Astrocyte (in vitro differentiated cells and primary cell): ENCODE results near the gene MORN3.

Experiments used
- EZH2 ChIP-seq: IDR thresholded peaks from 2 replicates; pipeline ENCODE4 v1.6.1; 2012; ENCODE audit warnings: mild to moderate bottlenecking, low read length, inconsistent platforms; ENCODE audit not compliant: insufficient read depth
- TF ChIP-seq, protein P1 (sequence below): IDR thresholded peaks from 2 replicates; pipeline ENCODE4 v1.5.1; 2011; ENCODE audit warnings: low read depth, mild to moderate bottlenecking, inconsistent platforms, low read length, moderate library complexity; ENCODE audit not compliant: insufficient read depth

DNA sequence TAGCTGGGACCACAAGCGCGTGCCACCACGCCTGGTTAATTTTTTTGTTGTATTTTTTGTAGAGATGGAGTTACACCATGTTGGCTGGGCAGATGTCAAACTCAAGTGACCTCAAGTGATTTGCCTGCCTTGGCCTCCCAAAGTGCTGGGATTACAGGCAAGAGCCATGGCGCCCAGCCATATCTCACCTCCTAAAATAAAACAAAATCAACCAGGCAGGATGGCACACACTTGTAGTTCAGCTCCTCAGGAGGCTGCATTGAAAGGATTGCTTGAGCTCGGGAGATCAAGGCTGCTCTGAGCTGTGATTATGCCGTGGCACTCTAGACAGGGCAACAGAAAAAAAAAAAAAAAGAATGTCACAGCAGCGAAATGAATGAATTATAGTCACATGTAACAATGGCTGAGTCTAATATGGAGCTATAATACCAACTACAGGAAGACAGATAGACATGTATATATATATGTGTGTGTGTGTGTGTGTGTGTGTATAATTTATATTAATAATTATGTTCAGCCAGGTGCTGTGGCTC, 23.8 kb upstream of the MORN3 start:
- no peak for TF ChIP-seq EZH2
- TF ChIP-seq, protein P1, sequence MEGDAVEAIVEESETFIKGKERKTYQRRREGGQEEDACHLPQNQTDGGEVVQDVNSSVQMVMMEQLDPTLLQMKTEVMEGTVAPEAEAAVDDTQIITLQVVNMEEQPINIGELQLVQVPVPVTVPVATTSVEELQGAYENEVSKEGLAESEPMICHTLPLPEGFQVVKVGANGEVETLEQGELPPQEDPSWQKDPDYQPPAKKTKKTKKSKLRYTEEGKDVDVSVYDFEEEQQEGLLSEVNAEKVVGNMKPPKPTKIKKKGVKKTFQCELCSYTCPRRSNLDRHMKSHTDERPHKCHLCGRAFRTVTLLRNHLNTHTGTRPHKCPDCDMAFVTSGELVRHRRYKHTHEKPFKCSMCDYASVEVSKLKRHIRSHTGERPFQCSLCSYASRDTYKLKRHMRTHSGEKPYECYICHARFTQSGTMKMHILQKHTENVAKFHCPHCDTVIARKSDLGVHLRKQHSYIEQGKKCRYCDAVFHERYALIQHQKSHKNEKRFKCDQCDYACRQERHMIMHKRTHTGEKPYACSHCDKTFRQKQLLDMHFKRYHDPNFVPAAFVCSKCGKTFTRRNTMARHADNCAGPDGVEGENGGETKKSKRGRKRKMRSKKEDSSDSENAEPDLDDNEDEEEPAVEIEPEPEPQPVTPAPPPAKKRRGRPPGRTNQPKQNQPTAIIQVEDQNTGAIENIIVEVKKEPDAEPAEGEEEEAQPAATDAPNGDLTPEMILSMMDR, result no peak
